Activated CD4-positive, alpha-beta memory T cell treated with anti-CD3 and anti-CD28 coated beads for 36 hours (primary cell): ENCODE measurements around the gene SMPD2. TPM values are rescaled to one million over a fixed set of nuclear protein-coding genes. Genes with fewer than 3 reads are reported as not detected.

Experiments used
- CTCF ChIA-PET: fragments of 350-600 bp; sonication (Branson Sonifier 250); formaldehyde crosslinking; loops from one replicate; lab custom pipeline; 2021; ENCODE audit warnings: antibody characterized with exemption, inconsistent platforms; lab: Charles Lee
- POLR2A ChIA-PET: fragments of 350-600 bp; sonication (Branson Sonifier 250); formaldehyde crosslinking; loops from one replicate; lab custom pipeline; 2021; ENCODE audit warnings: antibody characterized with exemption; lab: Charles Lee
- DNase-seq: peaks from one replicate; pipeline ENCODE4 v3.0.0-alpha.2; 2020
- H3K27ac Mint-ChIP-seq: one replicate; pipeline ENCODE4 v1.8.0; 2021; ENCODE audit warnings: mixed read lengths
- H3K27me3 Mint-ChIP-seq: one replicate; pipeline ENCODE4 v1.8.0; 2021; ENCODE audit warnings: mixed read lengths
- H3K36me3 Mint-ChIP-seq: one replicate; pipeline ENCODE4 v1.8.0; 2021; ENCODE audit warnings: mixed read lengths
- H3K4me1 Mint-ChIP-seq: one replicate; pipeline ENCODE4 v1.8.0; 2021; ENCODE audit warnings: low read depth, mixed read lengths
- H3K4me3 Mint-ChIP-seq: one replicate; pipeline ENCODE4 v1.8.0; 2021; ENCODE audit warnings: mild to moderate bottlenecking, mixed read lengths
- H3K9me3 Mint-ChIP-seq: one replicate; pipeline ENCODE4 v1.8.0; 2021; ENCODE audit warnings: mixed read lengths
- intact Hi-C: fragments of 100-400 bp; cut with micrococcal nuclease; formaldehyde crosslinking; loops from one replicate; pipeline ENCODE4 v1.15.1; 2023
- total RNA-seq, 2 experiments: library from RNA; stranded (reverse); gene quantifications; one replicate each; pipeline ENCODE4 v1.2.3, GENCODE V29; 2021

Gene SMPD2
- total RNA-seq, 2 experiments from 2014 or later: 9.7 TPM

- peaks cover 31% of the 10 kb centered on the region for H3K4me1 Mint-ChIP-seq
- H3K9me3 Mint-ChIP-seq: no peaks in the 10 kb centered on the region
- ChIA-PET CTCF (interaction anchor here (0.6 kb wide), 1 partner anchor 483 kb away, joined by 5 read pairs; no protein-coding TSS in a partner anchor), POLR2A (no interaction called here)
- no peak for DNase-seq
- intact Hi-C loops: loop anchor here (10.0 kb wide), 1 partner anchor 1533 kb away; the partner anchor contains the start of gene SEC63
- no peak overlapping the region for H3K4me3 Mint-ChIP-seq
- no peaks in the 10 kb centered on the region for H3K36me3 Mint-ChIP-seq
- H3K27me3 Mint-ChIP-seq: no peaks in the 10 kb centered on the region
- H3K27ac Mint-ChIP-seq: no peak overlapping the region
Observed at GRCh38 chr6:109488001-109488400, 47.5 kb downstream of the SMPD2 start.

DNA sequence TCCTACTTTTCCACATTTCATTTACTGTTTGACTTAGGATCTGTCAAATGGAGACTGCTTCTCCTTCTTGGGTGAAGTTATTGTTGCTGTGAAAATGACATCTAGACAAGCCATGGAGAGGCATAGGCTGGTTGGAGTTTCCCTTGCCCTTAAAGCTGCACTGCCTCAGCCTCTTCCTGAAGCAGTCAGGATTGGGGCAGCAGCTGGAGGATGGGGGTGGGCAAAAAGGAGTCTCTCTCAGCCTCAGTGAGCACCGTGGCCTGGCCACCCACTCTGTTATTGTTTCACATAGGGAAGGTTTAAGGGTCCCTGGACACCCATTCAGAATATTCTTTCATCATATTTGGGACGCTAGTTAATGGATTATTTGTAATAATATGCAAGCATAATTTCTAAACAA, 50.2 kb downstream of the SMPD2 start:
- ChIA-PET POLR2A (interaction anchor here (1.7 to 1.8 kb wide), 2 partner anchors 8 to 117 kb away, joined by 6 to 7 read pairs; partner anchors contain the start of gene ZBTB24), CTCF (interaction anchor here (1.1 to 1.5 kb wide), 2 partner anchors 9 to 549 kb away, joined by 3 read pairs; no protein-coding TSS in a partner anchor)
- Mint-ChIP-seq H3K27ac (peak overlapping the region; percentile 77), H3K27me3 (no peaks in the 10 kb centered on the region), H3K4me3 (peak overlapping the region; percentile 5), H3K9me3 (no peaks in the 10 kb centered on the region), H3K36me3 (no peaks in the 10 kb centered on the region), H3K4me1 (peaks cover 28% of the 10 kb centered on the region)
- intact Hi-C loops: no loop called here
- no peak for DNase-seq

DNA sequence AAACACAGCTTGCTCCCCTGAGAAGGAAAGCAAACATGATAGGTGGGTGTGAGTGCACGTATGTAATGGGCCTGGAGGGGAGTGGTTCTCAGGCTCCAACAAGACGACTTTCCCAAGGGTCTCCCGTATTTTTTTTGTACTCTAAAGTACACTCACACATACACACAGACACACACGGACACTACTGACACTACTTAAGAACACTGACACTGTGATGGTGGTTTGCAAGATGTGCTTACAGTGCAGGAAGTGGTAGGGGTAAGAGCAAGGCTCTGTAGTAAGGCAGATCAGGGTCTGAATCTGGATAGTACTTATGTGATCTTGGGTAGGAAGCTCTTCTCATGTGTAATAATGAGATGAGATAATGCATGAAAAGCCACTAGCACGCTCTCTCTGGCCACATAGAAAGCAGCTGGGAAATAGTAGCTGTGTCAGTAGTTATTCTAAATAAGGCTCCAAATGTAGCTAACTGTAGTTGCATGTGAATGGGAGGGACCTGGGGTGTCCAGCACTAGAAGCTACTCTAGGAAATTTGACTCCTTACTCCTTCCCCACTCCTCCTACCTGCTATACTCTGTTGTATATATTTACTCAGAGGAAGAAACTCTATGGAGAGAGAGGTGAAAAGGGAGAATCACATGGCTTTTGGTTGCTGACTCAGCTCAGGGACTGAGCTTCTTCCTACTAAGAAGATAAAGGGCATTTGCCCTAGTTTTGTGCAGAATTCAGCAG, 50.8 kb downstream of the SMPD2 start:
- H3K27ac Mint-ChIP-seq: peak overlapping the region; percentile 77
- H3K36me3 Mint-ChIP-seq: no peaks in the 10 kb centered on the region
- intact Hi-C loops: no loop called here
- H3K4me1 Mint-ChIP-seq: peaks cover 28% of the 10 kb centered on the region
- ChIA-PET POLR2A (interaction anchor here (1.2 to 1.8 kb wide), 4 partner anchors 9 to 118 kb away, joined by 5 to 7 read pairs (median 6); partner anchors contain the start of genes CD164, MICAL1 and ZBTB24), CTCF (interaction anchor here (1.1 to 1.5 kb wide), 2 partner anchors 9 to 548 kb away, joined by 3 read pairs; no protein-coding TSS in a partner anchor)
- H3K4me3 Mint-ChIP-seq: peak overlapping the region; percentile 10
- no peaks in the 10 kb centered on the region for H3K27me3 Mint-ChIP-seq
- DNase-seq: peak; percentile 35
- no peaks in the 10 kb centered on the region for H3K9me3 Mint-ChIP-seq

Other genes starting within 250 kb of the SMPD2 start
- 100 to 1,000 TPM; 223 to 229 TPM for gene CD164, start 58.3 kb upstream of the SMPD2 start, total RNA-seq
- gene PPIL6, start 96 bp upstream of the SMPD2 start, total RNA-seq: under 1 TPM; 0.43 to 0.46 TPM
- gene MICAL1, start 15.0 kb downstream of the SMPD2 start, total RNA-seq: 10 to 100 TPM; 39.4 to 45.0 TPM
- 10 to 100 TPM; 10.9 to 11.8 TPM for gene ZBTB24, start 42.5 kb downstream of the SMPD2 start, total RNA-seq